Subcutaneous adipose tissue (tissue), 4 donors: ENCODE data around the gene PDE6A. TPM values are rescaled to one million over a fixed set of nuclear protein-coding genes. Genes with fewer than 3 reads are reported as not detected.

Experiments used
- CTCF ChIP-seq: fragments of 450-650 bp; IDR thresholded peaks from one replicate; pipeline ENCODE4 v1.5.1; 2016; ENCODE audit warnings: low read depth, mild to moderate bottlenecking, control low read depth, antibody characterized with exemption, moderate library complexity
- total RNA-seq, 4 donors: library from RNA; depleted of rRNA; stranded (reverse); fragments of >200 nt; gene quantifications; one replicate each; pipeline ENCODE4 v1.1.0, GENCODE V29; 2016

Gene PDE6A
- total RNA-seq, 4 donors from 2014 or later, result not detected

- no peak for TF ChIP-seq CTCF
Observed at GRCh38 chr5:149823375-149823774, 121.2 kb downstream of the PDE6A start.

GRCh38 chr5:149822301-149822700, 122.3 kb downstream of the PDE6A start:
- TF ChIP-seq CTCF, result no peak

- TF ChIP-seq CTCF, result no peak
Observed at GRCh38 chr5:149820536-149821510, 123.8 kb downstream of the PDE6A start.

- no peak for TF ChIP-seq CTCF
Observed at GRCh38 chr5:149820012-149820411, 124.6 kb downstream of the PDE6A start.

GRCh38 chr5:149818116-149818515, 126.5 kb downstream of the PDE6A start:
- no peak for TF ChIP-seq CTCF

GRCh38 chr5:149817539-149818060, 127.0 kb downstream of the PDE6A start:
- TF ChIP-seq CTCF, result no peak

GRCh38 chr5:149816661-149817060, 127.9 kb downstream of the PDE6A start:
- no peak for TF ChIP-seq CTCF
